Pancreas (tissue), 10 donors: ENCODE data around the gene OR8D1. TPM values are rescaled to one million over a fixed set of nuclear protein-coding genes. Genes with fewer than 3 reads are reported as not detected.

Source experiments
- ATAC-seq, 4 donors: fragments of 200-7000 bp; cut with Tn5 transposase; one replicate each; pipeline versions ENCODE4 v1.8.0 to v1.9.1; 2020; ENCODE audit warnings: mild to moderate bottlenecking in 4 of 4, moderate library complexity in 4 of 4
- DNase-seq, 6 donors: peaks; one replicate each; pipeline ENCODE4 v3.0.0-alpha.2; 2020
- FAIRE-seq: peaks from 2 replicates; lab custom pipeline; 2012; peaks lifted over from hg19 to GRCh38; lab: Jason Lieb, UNC
- H3K27ac ChIP-seq, 4 donors: fragments of 200-600 bp; sonication (generic); 1 replicate in 3 of 4; 2 replicates in 1 of 4; pipeline versions ENCODE4 v1.5.0 to v1.8.0; 2020
- H3K27me3 ChIP-seq, 4 donors: fragments of 200-600 bp; one replicate each; pipeline ENCODE4 v1.8.0; 2021
- H3K36me3 ChIP-seq, 3 donors: fragments of 200-600 bp; sonication (generic) in 1 of 3; one replicate each; pipeline versions ENCODE4 v1.5.0 to v1.8.0; 2020 to 2021
- H3K4me1 ChIP-seq, 3 donors: fragments of 200-600 bp; one replicate each; pipeline ENCODE4 v1.8.0; 2021
- H3K4me3 ChIP-seq, 4 donors: fragments of 200-600 bp; sonication (generic) in 2 of 4; one replicate each; pipeline versions ENCODE4 v1.5.0 to v1.8.0; 2020 to 2021
- H3K9me3 ChIP-seq, 4 donors: fragments of 200-600 bp; one replicate each; pipeline ENCODE4 v1.8.0; 2021
- CTCF ChIP-seq, 4 donors: fragments of 200-600 bp; sonication (generic) in 3 of 4; IDR thresholded peaks; one replicate each; pipeline versions ENCODE4 v1.5.0 to v1.8.0; 2021; ENCODE audit warnings: antibody characterized with exemption in 4 of 4
- WGBS, 2 donors: extraction: QIAGEN DNeasy Blood & Tissue Kit; methylation state at CpG; one replicate each; pipeline ENCODE4 v1.1.7; 2013; 5-methylcytosine and 5-hydroxymethylcytosine counted together
- intact Hi-C, 3 donors: fragments of 100-400 bp; cut with DNase I; formaldehyde crosslinking; loops; one replicate each; pipeline versions ENCODE4 v1.11.1 to v1.14.2; 2022
- polyA plus RNA-seq, 2 donors: library from polyadenylated mRNA; stranded (reverse); fragments of 200-250 nt; gene quantifications; one replicate each; pipeline ENCODE4 v1.2.3, GENCODE V29; 2013
- total RNA-seq, 6 donors: library from RNA; stranded (reverse); fragmentation: NEBNext Ultra II Directional in 4 of 6; extraction: Animal tissue kit (Norgen Biotek cat#: 25700) in 4 of 6; gene quantifications; one replicate each; pipeline versions ENCODE4 v1.2.1 to v1.2.4, GENCODE V29; 2021 to 2023
- donor health status: healthy with polysubstance abuse.
- donor health status: DM: no; HTN: no; CAD: no; lungs with moderate emphysema.
- donor health status: DM: no; HTN: no; CAD: no.
- donor health status: control.
- donor health status: control.
- donor health status: Bipolar disorder and iron deficiency.
- donor health status: DM: yes; HTN: yes; CAD: no.
- donor health status: DM: no; HTN: no; CAD: no.
- donor health status: DM: no; HTN: no; CAD: no.
- donor health status: DM: yes; HTN: yes; CAD: no.

OR8D1 gene
- total and polyA plus RNA-seq, 8 donors, result not detected

GRCh38 chr11:124256076-124256475 lies 57.7 kb downstream of the OR8D1 start, which contains the start of gene OR8G5:
TSS of gene OR8G5 (plus strand) at chr11:124256376. CDS start at chr11:124264932, 8,556 bp downstream.
- FAIRE-seq (no peak), ATAC-seq (no peak), DNase-seq (no peak)
- Histone ChIP-seq H3K36me3 (no peaks in the 10 kb centered on the region), H3K4me1 (no peaks in the 10 kb centered on the region), H3K9me3 (no peaks in the 10 kb centered on the region), H3K4me3 (no peak within 1 kb of the TSS), H3K27me3 (peaks cover 0 to 4% (median 0%) of the 10 kb centered on the region in 4 donors), H3K27ac (no peak within 1 kb of the TSS)
- 55 to 75% methylated on average over 4 of the region's 4 CpGs for WGBS, 2 donors
- no peak for TF ChIP-seq CTCF (IDR thresholded peaks at IDR 0.05)
- intact Hi-C loops, result no loop called here

Other genes starting within 250 kb of the OR8D1 start
- 10 to 100 TPM in 5 of 6 donors, 1 to 10 TPM in 1; 9.6 to 28.7 (median 15.6) TPM for gene VWA5A, start 198.5 kb downstream of the OR8D1 start, total RNA-seq
- gene VWA5A, start 198.5 kb downstream of the OR8D1 start, polyA plus RNA-seq, result 10 to 100 TPM; 12.1 to 27.9 TPM
- not detected for gene OR10D3, start 130.6 kb downstream of the OR8D1 start, total RNA-seq
- gene OR10D3, start 130.6 kb downstream of the OR8D1 start, polyA plus RNA-seq, result not detected
- gene OR8G1, start 72.9 kb downstream of the OR8D1 start, total RNA-seq, result not detected
- gene OR8G1, start 72.9 kb downstream of the OR8D1 start, polyA plus RNA-seq, result not detected
- not detected for gene OR8G5, start 57.6 kb downstream of the OR8D1 start, total RNA-seq
- gene OR8G5, start 57.6 kb downstream of the OR8D1 start, polyA plus RNA-seq, result under 1 TPM in 1 of 2 donors, not detected in 1; 0.16 TPM
- not detected for gene OR8D2, start 6.2 kb upstream of the OR8D1 start, total RNA-seq
- gene OR8D2, start 6.2 kb upstream of the OR8D1 start, polyA plus RNA-seq, result not detected
- gene OR8B2, start 70.5 kb upstream of the OR8D1 start, total RNA-seq, result not detected
- gene OR8B2, start 70.5 kb upstream of the OR8D1 start, polyA plus RNA-seq, result not detected
- gene OR8B3, start 85.1 kb upstream of the OR8D1 start, total RNA-seq, result not detected
- gene OR8B3, start 85.1 kb upstream of the OR8D1 start, polyA plus RNA-seq, result not detected
- gene OR8B4, start 110.9 kb upstream of the OR8D1 start, total RNA-seq, result not detected
- not detected for gene OR8B4, start 110.9 kb upstream of the OR8D1 start, polyA plus RNA-seq
- gene OR8B8, start 131.7 kb upstream of the OR8D1 start, total RNA-seq, result not detected
- gene OR8B8, start 131.7 kb upstream of the OR8D1 start, polyA plus RNA-seq, result not detected
- not detected for gene OR8B12, start 229.7 kb upstream of the OR8D1 start, total RNA-seq
- not detected for gene OR8B12, start 229.7 kb upstream of the OR8D1 start, polyA plus RNA-seq